Central memory CD8-positive, alpha-beta T cell (primary cell): ENCODE data around the gene SLC1A2.

Experiments
- ATAC-seq: fragments of 150-1000 bp; cut with Tn5 transposase; replicated peaks from 2 replicates; pipeline ENCODE4 v1.10.0; 2022; ENCODE audit warnings: mild to moderate bottlenecking, moderate FRiP score, moderate number of reproducible peaks; ENCODE audit not compliant: poor library complexity, severe bottlenecking; ENCODE audit errors: extremely low read depth
- DNase-seq, 2 donors: peaks; one replicate each; pipeline ENCODE4 v3.0.0; 2021; ENCODE audit warnings: low spot score in 2 of 2
- H3K27ac Mint-ChIP-seq: one replicate; pipeline ENCODE4 v1.8.0; 2022; ENCODE audit warnings: low read depth, mild to moderate bottlenecking, moderate library complexity, mixed read lengths
- H3K27me3 Mint-ChIP-seq: one replicate; pipeline ENCODE4 v1.8.0; 2022; ENCODE audit warnings: mixed read lengths
- H3K36me3 Mint-ChIP-seq: one replicate; pipeline ENCODE4 v1.8.0; 2022; ENCODE audit warnings: mild to moderate bottlenecking, moderate library complexity, mixed read lengths; ENCODE audit not compliant: insufficient read depth
- H3K4me1 Mint-ChIP-seq: one replicate; pipeline ENCODE4 v1.8.0; 2022; ENCODE audit warnings: mixed read lengths
- H3K4me3 Mint-ChIP-seq: one replicate; pipeline ENCODE4 v1.8.0; 2022; ENCODE audit warnings: mild to moderate bottlenecking, moderate library complexity, mixed read lengths
- H3K9me3 Mint-ChIP-seq: one replicate; pipeline ENCODE4 v1.8.0; 2022; ENCODE audit warnings: mixed read lengths

Gene SLC1A2

DNA sequence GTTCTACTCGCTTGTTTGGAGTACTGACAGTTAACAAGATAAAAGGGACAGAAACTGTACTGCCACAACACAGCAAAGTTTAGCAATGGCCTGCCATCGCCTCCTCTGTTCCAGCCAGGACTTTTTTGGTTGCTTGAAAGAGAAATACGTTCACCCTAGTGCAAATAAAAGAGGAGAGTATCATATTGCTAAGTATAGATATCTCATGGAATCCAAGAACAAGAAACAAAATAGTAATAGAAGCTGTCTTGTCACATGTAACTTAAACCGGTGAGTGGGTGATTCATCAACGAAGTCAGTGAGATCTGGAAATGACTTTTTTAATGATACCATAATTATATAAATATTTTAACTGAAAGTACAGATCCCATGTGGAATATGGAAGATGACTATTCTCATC is 35.4 kb downstream of the SLC1A2 start:
- H3K4me3 Mint-ChIP-seq = no peak overlapping the region
- ATAC-seq = no peak
- no peaks in the 10 kb centered on the region for H3K36me3 Mint-ChIP-seq
- H3K27me3 Mint-ChIP-seq = no peaks in the 10 kb centered on the region
- no peaks in the 10 kb centered on the region for H3K9me3 Mint-ChIP-seq
- H3K27ac Mint-ChIP-seq = no peak overlapping the region
- DNase-seq = no peak
- H3K4me1 Mint-ChIP-seq = no peaks in the 10 kb centered on the region

DNA sequence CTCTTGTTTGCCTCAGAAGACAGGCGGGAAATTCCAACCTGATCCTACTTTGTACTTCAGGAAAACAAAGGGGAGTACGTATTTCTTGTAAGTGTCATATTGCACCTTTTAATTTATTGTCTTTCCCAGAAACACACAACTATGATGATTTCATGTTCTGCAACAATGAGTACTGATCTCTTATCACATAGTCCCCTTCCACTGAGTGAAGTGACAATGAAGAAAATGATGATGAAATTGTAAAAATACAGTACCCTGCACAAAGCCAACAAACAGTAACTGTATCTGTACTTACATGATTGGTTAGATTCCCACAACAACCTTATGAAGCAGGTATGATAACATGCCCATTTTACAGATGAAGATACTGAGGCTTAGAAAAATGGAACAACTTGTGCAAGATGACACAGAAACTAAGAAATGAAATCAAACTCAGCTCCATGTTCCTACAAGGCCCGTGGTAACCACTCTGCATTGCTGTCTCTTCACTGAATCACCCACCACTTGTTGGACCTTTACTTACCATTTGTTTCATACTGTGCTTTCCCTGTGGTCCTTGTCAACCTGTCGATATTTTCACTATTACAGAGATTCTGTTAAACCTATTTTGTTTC is 37.5 kb downstream of the SLC1A2 start:
- H3K27ac Mint-ChIP-seq = no peak overlapping the region

DNA sequence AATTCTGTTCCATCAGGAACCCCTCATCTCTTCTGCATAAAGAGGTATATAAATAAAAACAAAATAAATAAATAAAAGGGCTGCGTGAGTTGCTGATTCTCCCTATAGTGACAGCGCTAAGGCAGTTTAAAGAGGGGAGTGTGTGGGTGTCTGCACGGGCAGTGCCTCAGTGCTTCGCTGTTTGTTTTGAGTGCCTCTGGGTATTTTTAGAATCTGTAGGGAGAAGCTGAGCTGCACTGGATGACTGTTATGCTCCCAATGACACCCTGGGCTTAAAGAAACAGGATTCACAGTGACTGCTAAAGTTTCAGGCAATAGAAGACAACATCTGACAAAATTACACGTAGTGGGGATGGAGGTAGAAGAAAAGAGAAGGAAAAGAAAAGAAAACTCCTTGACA is 38.8 kb downstream of the SLC1A2 start:
- Mint-ChIP-seq H3K27ac (no peak overlapping the region), H3K4me3 (no peak overlapping the region), H3K27me3 (no peaks in the 10 kb centered on the region), H3K9me3 (no peaks in the 10 kb centered on the region), H3K4me1 (no peaks in the 10 kb centered on the region), H3K36me3 (no peaks in the 10 kb centered on the region)
- DNase-seq (no peak), ATAC-seq (no peak)

More for the DNA sequence above, 37.5 kb downstream of the SLC1A2 start:
- Mint-ChIP-seq H3K4me1 (no peaks in the 10 kb centered on the region), H3K4me3 (no peak overlapping the region), H3K36me3 (no peaks in the 10 kb centered on the region), H3K27me3 (no peaks in the 10 kb centered on the region), H3K9me3 (no peaks in the 10 kb centered on the region)
- ATAC-seq (no peak), DNase-seq (no peak)

DNA sequence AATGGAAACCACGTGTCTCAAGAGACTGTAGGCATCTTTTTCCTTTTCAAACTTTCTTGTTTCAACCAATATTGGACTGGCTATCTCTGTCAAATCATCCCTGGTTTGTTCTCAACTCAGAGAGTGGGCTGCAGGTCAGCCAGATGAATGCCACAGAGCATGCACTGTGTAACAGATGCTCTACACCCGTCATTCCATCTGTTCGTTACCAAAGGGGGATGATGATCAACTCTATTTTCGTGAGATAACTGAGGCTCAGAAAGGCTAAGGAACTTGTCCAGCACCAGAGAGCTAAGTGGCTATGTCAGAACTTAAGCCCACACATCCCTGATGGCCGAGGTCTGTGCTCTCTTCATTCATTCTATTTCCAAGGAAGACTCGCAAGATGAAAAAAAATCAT is 42.1 kb downstream of the SLC1A2 start:
- ATAC-seq (no peak), DNase-seq (no peak)
- Mint-ChIP-seq H3K27me3 (no peaks in the 10 kb centered on the region), H3K4me1 (peaks cover 10% of the 10 kb centered on the region), H3K36me3 (no peaks in the 10 kb centered on the region), H3K27ac (no peak overlapping the region), H3K9me3 (no peaks in the 10 kb centered on the region), H3K4me3 (no peak overlapping the region)

DNA sequence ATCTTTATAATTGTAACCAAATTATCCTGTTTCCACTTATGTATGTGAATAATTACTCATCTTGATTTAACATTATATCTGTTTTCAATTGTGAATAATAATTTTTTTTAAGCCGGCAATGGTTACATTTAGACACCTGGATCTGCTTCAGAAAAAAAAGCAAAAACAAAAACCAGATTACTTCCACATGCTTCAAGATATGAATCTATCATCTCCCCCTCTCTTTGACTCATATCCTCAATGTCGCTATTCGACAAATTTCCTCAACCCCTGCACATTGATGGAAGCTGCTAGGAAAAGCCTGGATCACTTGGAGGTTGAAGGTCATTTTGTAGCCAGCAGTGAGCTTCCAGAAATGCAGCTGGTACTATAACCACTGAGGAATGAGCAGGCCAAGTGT is 42.7 kb downstream of the SLC1A2 start:
- H3K9me3 Mint-ChIP-seq = no peaks in the 10 kb centered on the region
- DNase-seq (no peak), ATAC-seq (no peak)
- H3K36me3 Mint-ChIP-seq = no peaks in the 10 kb centered on the region
- no peaks in the 10 kb centered on the region for H3K27me3 Mint-ChIP-seq
- peaks cover 10% of the 10 kb centered on the region for H3K4me1 Mint-ChIP-seq
- no peak overlapping the region for H3K27ac Mint-ChIP-seq
- no peak overlapping the region for H3K4me3 Mint-ChIP-seq

DNA sequence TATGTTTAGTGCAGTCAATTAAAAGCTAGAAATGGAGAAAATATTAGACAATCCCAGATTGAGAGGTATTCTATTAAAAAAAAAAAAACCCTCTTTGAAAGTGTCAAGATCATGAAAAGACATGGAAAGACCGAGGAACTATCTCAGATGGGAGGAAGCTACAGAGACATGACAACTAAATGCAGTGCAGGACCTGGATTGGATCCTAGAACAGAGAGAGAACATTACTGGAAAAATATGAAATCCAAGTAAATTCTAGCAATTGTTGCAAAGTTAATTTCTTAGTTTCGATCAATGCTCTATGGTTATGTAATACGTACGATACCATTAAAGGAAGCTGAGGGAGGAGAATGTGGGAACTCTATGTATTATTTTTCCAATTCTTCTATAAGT is 43.2 kb downstream of the SLC1A2 start:
- DNase-seq = no peak
- Mint-ChIP-seq H3K27me3 (no peaks in the 10 kb centered on the region), H3K36me3 (no peaks in the 10 kb centered on the region), H3K4me1 (peaks cover 10% of the 10 kb centered on the region), H3K27ac (no peak overlapping the region), H3K9me3 (no peaks in the 10 kb centered on the region), H3K4me3 (no peak overlapping the region)
- ATAC-seq = no peak

DNA sequence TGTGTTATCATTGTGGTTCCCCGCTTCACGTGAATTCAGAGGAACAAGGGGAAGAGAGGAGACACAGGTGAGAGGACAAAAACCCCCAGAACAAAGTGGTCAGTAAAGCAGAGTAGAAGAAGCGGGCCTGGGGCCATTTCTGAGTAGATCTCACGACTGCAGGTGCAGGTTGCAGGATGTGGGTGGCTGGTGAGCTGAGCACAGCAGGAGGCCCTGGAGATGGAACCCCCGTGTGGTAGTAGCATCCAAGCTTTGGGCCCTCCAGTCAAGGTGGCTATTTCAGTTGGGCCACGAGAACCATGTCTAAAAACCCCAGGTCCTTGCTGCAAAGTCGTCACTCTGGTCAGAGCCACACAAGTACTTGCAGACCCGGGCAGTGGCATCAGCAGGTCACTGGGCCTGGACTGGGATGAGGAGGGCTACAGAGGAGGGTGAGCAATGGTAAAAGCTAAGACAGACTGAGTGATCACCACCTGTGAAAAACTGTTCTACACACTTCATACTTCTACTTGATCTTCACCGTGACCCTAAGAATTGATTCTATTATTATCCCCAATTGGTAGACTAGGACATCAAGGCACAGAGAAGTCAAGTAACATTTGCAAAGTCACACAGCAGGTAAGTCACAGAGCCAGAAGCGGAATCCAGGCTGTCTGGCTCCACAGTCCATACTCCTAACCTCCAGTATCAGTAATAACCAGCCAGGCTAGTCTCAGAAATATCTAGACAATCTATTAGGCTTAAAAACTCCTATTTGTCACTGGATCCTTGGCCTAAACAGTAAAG is 43.8 kb downstream of the SLC1A2 start:
- Mint-ChIP-seq H3K9me3 (no peaks in the 10 kb centered on the region), H3K27me3 (no peaks in the 10 kb centered on the region), H3K36me3 (no peaks in the 10 kb centered on the region), H3K4me3 (no peak overlapping the region), H3K27ac (no peak overlapping the region), H3K4me1 (peaks cover 10% of the 10 kb centered on the region)
- no peak for ATAC-seq
- DNase-seq = no peak

DNA sequence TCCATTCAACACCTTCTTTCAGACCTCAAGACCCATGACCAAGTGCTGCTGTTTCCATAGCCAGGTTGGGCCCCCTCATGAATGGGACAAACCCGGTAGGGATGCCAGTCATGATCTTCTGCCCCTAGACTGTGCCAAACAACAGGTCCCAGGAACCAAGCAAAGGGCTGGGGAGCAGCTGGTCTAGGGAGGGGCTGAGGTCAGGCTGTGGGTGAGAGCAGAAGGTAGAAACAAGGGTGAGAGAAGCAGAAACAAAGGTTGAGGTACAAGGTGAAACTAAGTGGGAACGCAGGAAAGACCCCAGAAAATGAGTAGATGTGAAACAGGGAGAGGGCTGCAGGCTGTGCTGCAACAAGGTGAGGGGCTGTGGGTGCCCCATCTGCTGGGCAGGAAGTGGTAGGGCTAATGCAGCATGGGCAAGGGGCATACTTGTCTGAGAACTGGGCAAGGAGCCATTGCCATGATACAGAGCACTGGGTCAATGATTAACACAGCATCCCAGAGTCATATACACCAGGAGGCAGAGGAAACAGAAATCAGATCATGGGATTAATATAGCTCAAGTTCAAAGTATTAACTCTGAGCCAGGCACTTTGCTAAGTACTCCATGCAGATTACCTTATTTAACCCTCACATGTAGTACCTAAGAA is 45.9 kb downstream of the SLC1A2 start:
- Mint-ChIP-seq H3K4me1 (peaks cover 10% of the 10 kb centered on the region), H3K27me3 (no peaks in the 10 kb centered on the region), H3K9me3 (no peaks in the 10 kb centered on the region), H3K4me3 (no peak overlapping the region), H3K36me3 (no peaks in the 10 kb centered on the region), H3K27ac (no peak overlapping the region)
- DNase-seq = no peak
- no peak for ATAC-seq

DNA sequence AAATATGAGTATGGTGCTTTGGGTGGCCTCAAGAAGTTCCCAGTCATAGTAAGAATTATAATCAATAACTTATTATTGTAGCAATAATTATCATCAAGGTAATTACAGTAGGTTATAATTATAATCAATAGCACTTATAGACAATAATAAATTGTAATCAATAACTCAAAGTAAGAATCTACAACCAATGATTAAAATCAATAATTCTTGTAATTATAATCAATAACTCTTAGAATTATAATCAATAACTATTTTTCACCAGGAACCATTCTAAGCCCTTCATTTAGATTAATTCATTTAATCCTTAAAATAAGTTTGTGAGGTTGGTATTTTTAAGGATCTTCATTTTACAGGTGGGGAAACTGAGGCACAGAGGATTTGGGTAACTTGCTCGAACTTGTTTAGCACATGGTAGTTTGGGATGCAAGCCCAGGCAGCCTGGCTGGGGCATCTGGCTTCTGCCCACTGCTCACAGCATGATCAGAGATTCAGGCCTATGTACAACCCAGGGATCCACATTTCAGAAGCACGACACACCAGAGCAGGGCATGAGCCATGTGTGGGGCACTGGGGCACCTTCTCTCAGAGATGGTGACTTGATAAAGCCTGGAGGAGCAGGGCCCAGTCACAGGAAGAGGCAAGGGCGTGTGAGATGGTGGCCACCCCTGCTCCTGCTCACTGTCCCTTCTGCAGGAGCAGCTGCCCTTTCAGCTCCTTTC is 46.6 kb downstream of the SLC1A2 start:
- Mint-ChIP-seq H3K27ac (no peak overlapping the region), H3K27me3 (no peaks in the 10 kb centered on the region), H3K9me3 (no peaks in the 10 kb centered on the region), H3K4me3 (no peak overlapping the region), H3K36me3 (no peaks in the 10 kb centered on the region), H3K4me1 (peaks cover 10% of the 10 kb centered on the region)
- DNase-seq = no peak
- ATAC-seq = no peak

DNA sequence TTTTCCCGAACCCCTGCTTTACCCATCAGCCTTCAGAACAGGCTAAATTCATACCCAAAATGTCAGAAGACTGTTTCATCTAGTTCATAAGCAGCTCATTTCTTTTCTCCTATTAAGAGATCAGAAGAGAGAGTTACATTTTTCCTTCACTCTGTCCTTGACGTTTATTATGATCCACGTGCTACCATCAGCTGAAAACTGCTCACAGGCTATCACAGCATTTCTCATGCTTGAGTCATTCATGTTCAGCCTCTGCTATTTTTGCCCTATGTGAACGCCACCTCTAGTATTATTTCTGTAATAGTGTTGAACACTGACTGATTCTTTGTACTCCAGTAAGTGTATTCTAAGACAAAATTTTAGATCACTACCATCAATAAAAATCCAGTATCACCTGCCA is 51.9 kb downstream of the SLC1A2 start:
- H3K36me3 Mint-ChIP-seq = peaks cover 3% of the 10 kb centered on the region
- ATAC-seq (no peak), DNase-seq (no peak)
- H3K27me3 Mint-ChIP-seq = peaks cover 32% of the 10 kb centered on the region
- peaks cover 8% of the 10 kb centered on the region for H3K9me3 Mint-ChIP-seq
- H3K4me3 Mint-ChIP-seq = no peak overlapping the region
- no peaks in the 10 kb centered on the region for H3K4me1 Mint-ChIP-seq
- H3K27ac Mint-ChIP-seq = no peak overlapping the region

DNA sequence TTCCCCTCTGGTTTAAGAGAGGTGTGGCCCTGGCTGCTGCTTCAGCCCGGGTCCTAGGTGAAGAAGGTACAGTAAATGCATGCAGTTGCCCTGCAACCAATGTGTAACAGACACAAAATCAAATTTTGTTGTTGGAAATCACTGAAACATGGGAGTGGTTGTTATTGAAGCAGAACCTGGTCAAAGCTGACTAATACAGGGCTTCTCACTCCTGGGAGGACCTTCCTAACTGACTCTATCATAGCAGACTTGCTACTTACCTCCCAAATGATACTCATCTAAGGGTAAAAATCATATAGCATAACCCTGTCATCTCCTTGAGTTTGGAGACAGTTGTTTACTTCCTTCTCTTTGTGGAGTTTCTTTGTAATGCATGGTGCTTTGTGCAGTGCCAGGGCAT is 52.6 kb downstream of the SLC1A2 start:
- Mint-ChIP-seq H3K4me1 (no peaks in the 10 kb centered on the region), H3K36me3 (peaks cover 3% of the 10 kb centered on the region), H3K4me3 (no peak overlapping the region), H3K9me3 (peaks cover 8% of the 10 kb centered on the region), H3K27me3 (peaks cover 32% of the 10 kb centered on the region), H3K27ac (no peak overlapping the region)
- ATAC-seq (no peak), DNase-seq (no peak)

DNA sequence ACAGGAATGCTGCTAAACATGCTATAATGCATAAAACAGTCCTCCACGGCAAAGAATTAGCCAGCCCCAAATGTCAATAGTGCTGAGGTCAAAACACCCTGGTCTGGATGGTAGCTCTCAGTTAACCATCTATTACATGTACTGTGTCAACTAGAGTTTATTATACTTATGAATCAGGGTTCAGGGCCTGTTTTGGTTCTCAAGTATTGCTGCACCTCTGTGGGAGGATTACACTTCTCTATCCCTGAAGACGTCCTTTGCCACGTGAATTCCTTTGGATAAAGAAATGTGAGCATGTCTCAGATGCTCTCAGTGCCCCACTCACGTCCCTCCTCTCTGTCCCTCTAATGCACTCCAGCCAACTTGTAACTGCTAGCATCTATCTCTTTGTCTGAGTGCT is 53.4 kb downstream of the SLC1A2 start:
- no peak overlapping the region for H3K27ac Mint-ChIP-seq
- peaks cover 3% of the 10 kb centered on the region for H3K36me3 Mint-ChIP-seq
- DNase-seq (no peak), ATAC-seq (no peak)
- no peaks in the 10 kb centered on the region for H3K4me1 Mint-ChIP-seq
- H3K9me3 Mint-ChIP-seq = peaks cover 8% of the 10 kb centered on the region
- H3K4me3 Mint-ChIP-seq = no peak overlapping the region
- H3K27me3 Mint-ChIP-seq = peaks cover 32% of the 10 kb centered on the region
